Keratinocyte (primary cell): ENCODE results near the gene WASHC4. TPM values are rescaled to one million over a fixed set of nuclear protein-coding genes. Genes with fewer than 3 reads are reported as not detected.
"Not testable (repeated sequence)": the region's sequence is repeated elsewhere in the genome, so short reads cannot be mapped to it uniquely, and the experiment has no call there.

Source experiments
- DNase-seq: peaks from one replicate; pipeline ENCODE4 v3.0.0-alpha.2; 2011; ENCODE audit warnings: low read depth, missing footprints, low spot score
- FAIRE-seq: peaks from 2 replicates; lab custom pipeline; 2011; peaks lifted over from hg19 to GRCh38; lab: Jason Lieb, UNC
- H2AFZ ChIP-seq: 2 replicates; pipeline ENCODE4 v1.6.0; 2012; ENCODE audit warnings: low read length, control low read depth, inconsistent platforms; ENCODE audit not compliant: control insufficient read depth
- H3K27ac ChIP-seq: 2 replicates; pipeline ENCODE4 v1.5.1; 2011; ENCODE audit warnings: low read length; ENCODE audit not compliant: control insufficient read depth, insufficient read depth
- H3K27me3 ChIP-seq: 3 replicates; pipeline ENCODE4 v1.6.0; 2011; ENCODE audit warnings: low read length; ENCODE audit not compliant: control insufficient read depth, insufficient read depth; ENCODE audit errors: extremely low read depth
- H3K36me3 ChIP-seq, 2 experiments: 2 replicates in 1 of 2; 3 replicates in 1 of 2; pipeline ENCODE4 v1.5.1; 2011; ENCODE audit warnings: low read length in 2 of 2, mild to moderate bottlenecking in 1 of 2; ENCODE audit not compliant: control insufficient read depth in 2 of 2, insufficient read depth in 2 of 2; ENCODE audit errors: extremely low read depth in 1 of 2
- H3K4me1 ChIP-seq: 3 replicates; pipeline ENCODE4 v1.5.1; 2011; ENCODE audit warnings: low read length; ENCODE audit not compliant: control insufficient read depth, insufficient read depth; ENCODE audit errors: extremely low read depth
- H3K4me2 ChIP-seq: 3 replicates; pipeline ENCODE4 v1.6.0; 2011; ENCODE audit warnings: low read depth, low read length; ENCODE audit not compliant: control insufficient read depth, insufficient read depth; ENCODE audit errors: extremely low read depth
- H3K4me3 ChIP-seq, 3 experiments: fragments of 200-600 bp in 1 of 3; sonication (generic) in 1 of 3; 2 replicates in 2 of 3; 3 replicates in 1 of 3; pipeline ENCODE4 v1.5.1; 2011 to 2016; ENCODE audit warnings: low read length in 3 of 3, mild to moderate bottlenecking in 3 of 3, control low read depth in 2 of 3, inconsistent platforms in 1 of 3, low read depth in 1 of 3, mixed read lengths in 1 of 3, mixed run types in 1 of 3, moderate library complexity in 1 of 3; ENCODE audit not compliant: control insufficient read depth in 2 of 3, insufficient read depth in 2 of 3; ENCODE audit errors: extremely low read depth in 1 of 3
- H3K79me2 ChIP-seq: 2 replicates; pipeline ENCODE4 v1.6.0; 2012; ENCODE audit warnings: low read length; ENCODE audit not compliant: control insufficient read depth, insufficient read depth
- H3K9ac ChIP-seq: 3 replicates; pipeline ENCODE4 v1.6.0; 2011; ENCODE audit warnings: low read length; ENCODE audit not compliant: control insufficient read depth, insufficient read depth; ENCODE audit errors: extremely low read depth
- H3K9me1 ChIP-seq: 3 replicates; pipeline ENCODE4 v1.6.0; 2011; ENCODE audit warnings: low read length; ENCODE audit not compliant: control insufficient read depth, insufficient read depth; ENCODE audit errors: extremely low read depth
- H3K9me3 ChIP-seq: 2 replicates; pipeline ENCODE4 v1.5.1; 2012; ENCODE audit warnings: low read depth, low read length; ENCODE audit not compliant: control insufficient read depth
- H4K20me1 ChIP-seq: 3 replicates; pipeline ENCODE4 v1.6.0; 2011; ENCODE audit warnings: low read length; ENCODE audit not compliant: control insufficient read depth, insufficient read depth; ENCODE audit errors: extremely low read depth
- CTCF ChIP-seq, 3 experiments: IDR thresholded peaks in 1 of 3; conservative IDR thresholded peaks in 1 of 3; optimal IDR thresholded peaks in 1 of 3; 2 replicates in 2 of 3; 3 replicates in 1 of 3; pipeline versions ENCODE3 to v1.5.1; 2011; ENCODE audit warnings: low read length in 3 of 3, mild to moderate bottlenecking in 3 of 3, moderate library complexity in 2 of 3, control low read depth in 1 of 3, inconsistent platforms in 1 of 3; ENCODE audit not compliant: insufficient read depth in 2 of 3; ENCODE audit errors: extremely low read depth in 1 of 3
- EZH2 ChIP-seq: IDR thresholded peaks from one replicate; pipeline ENCODE4 v1.6.1; 2012; ENCODE audit warnings: inconsistent platforms, mild to moderate bottlenecking, low read length, moderate library complexity
- dilution Hi-C: fragments of 300-500 bp; cut with MboI; formaldehyde crosslinking; loops from one replicate; pipeline ENCODE4 v1.7.0; 2020; ENCODE audit warnings: low sequenced_read_pairs; ENCODE audit not compliant: extremely low pct_ligation_motif_present
- polyA plus RNA-seq, 5 experiments: library from polyadenylated mRNA; depleted of rRNA in 3 of 5; stranded (reverse) in 3 of 5; stranded (forward) in 1 of 5; unstranded in 1 of 5; fragments of >200 nt; gene quantifications; 1 replicate in 1 of 5; 2 replicates in 3 of 5; 3 replicates in 1 of 5; pipeline versions ENCODE4 v1.2.1 to v1.2.3, GENCODE V29; 2011 to 2012; ENCODE audit warnings: missing spikeins in 2 of 5, low read depth in 1 of 5, low replicate concordance in 1 of 5

Gene WASHC4
- polyA plus RNA-seq, 1 donor (not counting 4 experiments of a cell fraction or from before 2014, with no cell fraction given), result 58.1 TPM

GRCh38 chr12:105091476-105092206 is 15.9 kb upstream of the WASHC4 start:
- H3K27me3 ChIP-seq, result no peaks in the 10 kb centered on the region
- H3K79me2 ChIP-seq, result no peaks in the 10 kb centered on the region
- peak overlapping the region; percentile 80 for H3K4me2 ChIP-seq
- no peaks in the 10 kb centered on the region for H3K9me1 ChIP-seq
- peak overlapping the region; percentile 77 for H2AFZ ChIP-seq
- peak overlapping the region in 2 of 3 experiments; percentile 41 to 57 for H3K4me3 ChIP-seq
- H3K36me3 ChIP-seq, result no peaks in the 10 kb centered on the region
- FAIRE-seq, result no peak
- TF ChIP-seq EZH2 (no peak), CTCF (optimal IDR thresholded peaks at IDR 0.05 in 1 of 3, IDR thresholded peaks at IDR 0.05 in 1 of 3, conservative IDR thresholded peaks at IDR 0.05 in 1 of 3; ENCODE audit: extremely low read depth in 1 of 3, insufficient read depth in 2 of 3, low read length in 3 of 3) (no peak)
- no peaks in the 10 kb centered on the region for H3K9me3 ChIP-seq
- peaks cover 6% of the 10 kb centered on the region for H3K4me1 ChIP-seq
- no peaks in the 10 kb centered on the region for H4K20me1 ChIP-seq
- no peak for DNase-seq
- no peak overlapping the region for H3K27ac ChIP-seq
- peak overlapping the region; percentile 36 for H3K9ac ChIP-seq
- dilution Hi-C loops, result no loop called here

- peak; percentile 72 for FAIRE-seq
- H3K4me3 ChIP-seq, result peak overlapping the region in 2 of 3 experiments; percentile 41 to 57
- H2AFZ ChIP-seq, result peak overlapping the region; percentile 83
- dilution Hi-C loops, result no loop called here
- no peaks in the 10 kb centered on the region for H4K20me1 ChIP-seq
- H3K9ac ChIP-seq, result peak overlapping the region; percentile 36
- H3K27ac ChIP-seq, result peak overlapping the region; percentile 42
- H3K79me2 ChIP-seq, result no peaks in the 10 kb centered on the region
- TF ChIP-seq CTCF (optimal IDR thresholded peaks at IDR 0.05 in 1 of 3, IDR thresholded peaks at IDR 0.05 in 1 of 3, conservative IDR thresholded peaks at IDR 0.05 in 1 of 3; ENCODE audit: extremely low read depth in 1 of 3, insufficient read depth in 2 of 3, low read length in 3 of 3) (peak in 1 of 3 experiments; percentile 5), EZH2 (no peak)
- DNase-seq, result no peak
- H3K9me1 ChIP-seq, result no peaks in the 10 kb centered on the region
- H3K36me3 ChIP-seq, result no peaks in the 10 kb centered on the region
- peak overlapping the region; percentile 80 for H3K4me2 ChIP-seq
- H3K9me3 ChIP-seq, result no peaks in the 10 kb centered on the region
- peaks cover 6% of the 10 kb centered on the region for H3K4me1 ChIP-seq
- no peaks in the 10 kb centered on the region for H3K27me3 ChIP-seq
Measured at GRCh38 chr12:105092336-105092735, 15.2 kb upstream of the WASHC4 start.

DNA sequence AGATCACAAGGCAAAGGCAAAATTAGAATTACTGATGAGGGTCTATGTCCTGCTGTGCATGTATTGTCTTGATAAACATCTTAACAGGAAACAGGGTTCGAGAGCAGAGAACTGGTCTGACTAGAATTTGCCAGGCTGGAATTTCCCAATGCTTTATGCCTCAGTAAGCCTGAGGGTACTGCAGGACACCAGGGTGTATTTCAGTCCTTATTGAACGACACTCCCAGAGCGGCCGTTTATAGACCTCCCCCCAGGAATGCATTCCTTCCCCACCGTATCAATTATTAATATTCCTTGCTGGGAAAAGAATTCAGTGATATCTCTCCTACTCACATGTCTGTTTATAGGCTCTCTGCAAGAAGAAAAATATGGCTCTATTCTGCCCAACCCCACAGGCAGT is 12.2 kb upstream of the WASHC4 start:
- H3K4me3 ChIP-seq, H4K20me1 ChIP-seq, DNase-seq, H3K27ac ChIP-seq, H3K4me2 ChIP-seq, H2AFZ ChIP-seq, dilution Hi-C loops, H3K36me3 ChIP-seq, H3K27me3 ChIP-seq, H3K4me1 ChIP-seq, H3K79me2 ChIP-seq, FAIRE-seq, H3K9me3 ChIP-seq, H3K9ac ChIP-seq, H3K9me1 ChIP-seq: not testable (repeated sequence)
